GM19043 (cell line): Measurements from ENCODE around the gene FGF1.

ENCODE experiments used
- ATAC-seq: cut with Tn5 transposase; IDR thresholded peaks from one replicate; pipeline ENCODE4 v1.9.1; 2021; ENCODE audit warnings: low read depth; ENCODE audit not compliant: unreplicated experiment

The FGF1 gene

GRCh38 chr5:142685418-142686209, at the start of gene FGF1:
TSS of gene FGF1 (minus strand) at chr5:142686090. CDS start at chr5:142614127, 71,963 bp downstream.
- ATAC-seq: no peak

DNA sequence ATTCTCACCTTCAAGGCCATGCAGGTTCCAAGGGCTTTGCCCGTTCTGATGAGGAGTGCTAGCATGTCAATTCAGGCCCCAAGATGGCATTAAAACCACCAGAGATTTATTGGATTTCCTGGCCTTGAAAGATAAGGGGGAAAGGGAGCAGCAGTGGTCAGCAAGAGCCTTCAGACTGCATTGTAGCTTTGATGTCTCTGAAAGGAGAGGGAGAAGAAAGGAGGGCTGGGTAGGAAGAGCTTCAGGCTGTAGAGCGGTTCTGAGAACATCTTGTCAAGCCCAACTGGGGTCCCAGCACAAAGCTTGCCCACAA, 41.8 kb upstream of the FGF1 start:
- ATAC-seq: no peak

GRCh38 chr5:142726188-142726731, 40.4 kb upstream of the FGF1 start:
- ATAC-seq: no peak

DNA sequence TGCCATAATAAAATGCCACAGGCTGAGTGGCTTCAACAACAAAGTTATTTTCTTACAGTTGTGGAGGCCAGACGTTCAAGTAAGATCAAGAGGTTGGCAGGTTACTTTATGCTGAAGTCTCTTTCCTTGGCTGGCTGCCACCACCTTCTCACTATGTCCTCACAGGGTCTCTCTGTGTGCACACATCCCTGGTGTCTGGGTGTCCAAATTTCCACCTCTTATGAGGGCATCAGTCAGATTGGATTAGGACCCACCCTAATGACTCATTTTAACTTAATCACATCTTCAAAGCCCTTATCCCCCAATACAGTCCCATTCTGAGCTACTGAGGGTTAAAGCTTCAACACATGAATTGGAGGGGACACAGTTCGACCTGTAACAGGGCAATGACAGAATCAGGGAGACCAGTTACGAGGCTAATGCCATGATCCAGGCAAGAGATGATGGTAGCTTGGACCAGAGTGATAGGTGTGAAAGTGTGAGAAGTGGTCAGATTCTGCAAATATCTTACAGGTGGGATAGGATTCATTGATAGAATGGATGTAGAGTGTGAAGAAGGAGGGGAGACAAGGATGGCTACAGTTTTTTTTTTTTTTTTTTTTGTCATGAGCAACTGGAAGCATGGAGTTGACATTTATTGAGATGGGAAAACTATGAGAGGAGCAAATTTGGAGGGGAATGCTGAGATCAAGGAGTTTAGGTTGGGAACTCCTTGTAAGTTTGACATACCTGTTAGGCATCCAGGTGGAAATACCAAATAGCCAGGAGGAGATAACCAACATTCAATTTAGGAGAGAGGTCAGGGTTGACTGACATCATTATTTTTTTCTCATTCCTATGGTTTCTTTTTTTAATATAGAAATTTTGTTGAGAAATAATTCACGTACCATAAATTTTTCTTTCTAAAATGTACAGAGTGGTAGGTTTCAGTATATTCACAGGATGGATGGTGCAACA, 39.6 kb upstream of the FGF1 start:
- no peak for ATAC-seq

DNA sequence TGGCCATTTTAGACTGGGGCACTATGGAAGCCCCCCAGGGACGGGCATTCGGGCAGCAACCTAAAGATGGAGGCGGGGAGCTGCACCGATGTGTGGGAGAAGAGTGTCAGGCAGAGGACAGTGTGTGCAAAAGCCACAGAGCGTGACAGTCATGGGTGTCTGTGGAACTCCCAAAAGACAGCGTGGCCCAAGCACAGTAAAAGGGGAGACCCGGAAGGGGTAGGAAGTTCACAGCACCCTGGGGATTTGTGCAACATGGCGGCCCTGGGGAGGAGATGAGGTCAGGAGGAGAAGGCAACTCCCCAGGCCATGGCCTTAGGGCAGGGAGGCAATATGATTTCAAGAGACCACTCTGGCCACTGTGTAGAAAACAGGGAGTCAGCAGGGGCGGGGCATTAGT, 38.9 kb upstream of the FGF1 start:
- no peak for ATAC-seq

- no peak for ATAC-seq
Measured at GRCh38 chr5:142722896-142723295, 37.0 kb upstream of the FGF1 start.

- ATAC-seq: no peak
Measured at GRCh38 chr5:142722146-142722545, 36.3 kb upstream of the FGF1 start.

DNA sequence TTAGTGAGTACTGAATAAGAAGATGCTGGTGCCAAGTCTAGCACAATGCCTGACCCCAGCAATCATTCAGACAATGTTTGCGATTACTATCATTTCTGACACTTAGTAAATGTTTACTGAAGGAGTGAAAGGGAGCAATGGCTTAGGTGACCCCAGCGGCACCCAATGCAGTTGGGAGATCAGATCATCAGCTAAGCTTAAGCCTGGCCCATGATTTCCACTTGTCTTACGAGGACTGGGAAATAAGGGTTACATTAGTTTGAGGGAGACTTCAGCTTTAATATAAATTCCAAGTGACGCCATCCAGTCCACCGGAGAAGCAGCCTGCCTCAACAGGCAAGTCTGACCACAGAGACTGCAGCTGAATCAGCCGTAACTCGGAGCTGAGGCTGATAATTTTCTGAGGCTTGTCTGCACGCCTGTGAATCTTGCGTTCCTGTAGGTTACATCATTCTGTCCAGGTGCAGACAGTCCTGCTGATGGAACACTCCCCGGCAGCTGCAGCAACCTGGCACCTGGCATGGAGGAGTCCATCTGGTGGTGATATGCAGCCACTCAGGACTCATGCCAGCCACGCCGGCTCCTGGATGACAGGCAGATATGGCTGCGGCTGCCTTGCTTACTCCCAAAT, 34.9 kb upstream of the FGF1 start:
- ATAC-seq: no peak

GRCh38 chr5:142719836-142720370, 34.0 kb upstream of the FGF1 start:
- ATAC-seq: no peak

DNA sequence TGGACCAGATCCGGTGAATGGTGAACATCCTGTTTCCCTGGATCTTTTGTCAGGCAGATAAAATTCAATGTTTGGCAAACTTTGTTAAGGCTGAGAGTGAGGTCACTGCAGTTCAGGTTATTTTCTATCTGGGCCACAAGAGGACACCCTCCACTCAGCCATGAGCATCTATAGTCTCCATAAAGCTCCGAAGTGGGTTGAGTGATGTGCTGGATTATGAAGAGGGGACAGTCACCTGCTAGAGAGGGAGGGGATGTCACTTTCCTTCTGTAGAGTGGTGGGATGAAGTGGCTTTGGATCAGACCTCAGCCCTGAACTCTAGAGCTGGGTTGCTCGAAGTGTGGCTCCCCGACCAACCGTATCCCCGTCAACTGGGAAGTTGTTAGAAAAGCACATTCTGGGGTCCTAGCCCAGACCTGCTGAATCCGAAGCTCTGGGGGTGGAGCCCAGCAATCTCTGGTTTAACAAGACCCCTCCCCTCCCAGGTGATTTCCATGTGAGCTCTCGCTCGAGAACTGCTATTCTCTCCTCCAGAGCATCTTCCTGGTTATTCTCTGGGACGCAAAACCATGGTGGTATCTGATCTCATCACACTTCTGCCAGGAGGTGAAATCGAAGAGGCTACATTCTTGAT, 31.8 kb upstream of the FGF1 start:
- no peak for ATAC-seq

- ATAC-seq: peak; percentile 46
Measured at GRCh38 chr5:142716963-142717362, 31.1 kb upstream of the FGF1 start.

DNA sequence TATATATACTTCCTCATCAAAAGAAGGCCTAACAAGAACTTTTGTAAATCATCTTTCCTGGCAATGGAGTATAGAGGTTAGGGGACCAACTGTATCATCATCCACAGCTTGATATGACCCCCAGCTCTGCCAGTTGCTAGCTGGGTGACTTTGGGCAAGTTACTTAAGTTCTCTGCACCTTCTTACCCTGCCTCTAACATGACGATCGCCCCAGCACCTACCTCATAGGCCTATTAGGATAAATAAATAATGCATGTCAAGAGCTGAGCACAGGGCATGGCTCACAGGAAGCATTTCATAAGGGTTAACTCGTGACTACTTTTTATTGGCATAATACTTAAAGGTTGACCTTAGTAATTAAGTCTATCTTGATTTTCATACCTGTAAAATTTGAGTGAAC, 29.4 kb upstream of the FGF1 start:
- no peak for ATAC-seq

- ATAC-seq: peak; percentile 96
Measured at GRCh38 chr5:142713121-142713706, 27.3 kb upstream of the FGF1 start.

DNA sequence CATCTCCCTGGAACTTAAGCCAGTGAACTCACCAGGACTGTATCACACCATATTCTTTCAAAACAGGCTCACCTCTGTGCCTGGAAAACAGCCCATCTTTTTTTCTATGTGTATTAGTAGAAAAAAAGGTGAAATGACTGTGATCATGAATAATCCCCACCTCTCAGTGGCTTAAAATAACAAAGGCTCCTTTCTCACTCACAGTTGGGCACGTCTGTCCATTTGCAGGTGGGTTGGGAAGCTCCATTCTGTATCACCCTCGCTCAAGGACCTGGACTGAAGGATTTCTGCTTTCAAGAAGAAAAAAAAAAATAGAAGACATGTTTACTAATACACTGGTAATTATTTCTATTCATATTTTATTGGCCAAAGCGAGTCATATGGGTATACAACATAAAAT, 17.3 kb upstream of the FGF1 start:
- ATAC-seq: no peak

- no peak for ATAC-seq
Measured at GRCh38 chr5:142701673-142702311, 15.9 kb upstream of the FGF1 start.

DNA sequence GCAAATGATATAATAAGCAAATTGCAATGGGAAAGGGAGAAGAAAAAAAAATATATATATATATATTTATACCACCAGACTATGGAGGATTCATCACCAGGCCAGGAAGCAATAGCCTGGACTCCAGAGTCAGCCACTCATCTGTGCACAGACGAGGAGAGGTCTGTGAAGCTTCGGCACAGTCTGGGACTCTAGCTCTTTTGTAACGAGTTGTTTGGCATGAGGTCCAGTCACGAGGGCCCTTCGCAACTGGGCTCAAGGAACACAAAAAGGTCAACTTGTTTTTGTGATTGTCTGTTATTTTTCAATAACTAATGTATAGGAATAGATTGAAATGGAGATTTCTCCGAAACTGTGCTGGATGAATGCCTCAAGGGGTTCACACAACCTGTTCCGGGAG, 14.7 kb upstream of the FGF1 start:
- no peak for ATAC-seq

GRCh38 chr5:142699184-142699720, 13.4 kb upstream of the FGF1 start:
- peak; percentile 72 for ATAC-seq

GRCh38 chr5:142698447-142699183, 12.7 kb upstream of the FGF1 start:
- no peak for ATAC-seq
